ENCODE results near the gene SPEM1.

Gene SPEM1, protein sequence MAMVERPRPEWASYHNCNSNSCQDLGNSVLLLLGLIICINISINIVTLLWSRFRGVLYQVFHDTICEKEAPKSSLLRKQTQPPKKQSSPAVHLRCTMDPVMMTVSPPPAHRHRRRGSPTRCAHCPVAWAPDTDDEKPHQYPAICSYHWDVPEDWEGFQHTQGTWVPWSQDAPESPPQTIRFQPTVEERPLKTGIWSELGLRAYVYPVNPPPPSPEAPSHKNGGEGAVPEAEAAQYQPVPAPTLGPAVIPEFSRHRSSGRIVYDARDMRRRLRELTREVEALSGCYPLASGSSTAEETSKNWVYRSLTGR

DNA sequence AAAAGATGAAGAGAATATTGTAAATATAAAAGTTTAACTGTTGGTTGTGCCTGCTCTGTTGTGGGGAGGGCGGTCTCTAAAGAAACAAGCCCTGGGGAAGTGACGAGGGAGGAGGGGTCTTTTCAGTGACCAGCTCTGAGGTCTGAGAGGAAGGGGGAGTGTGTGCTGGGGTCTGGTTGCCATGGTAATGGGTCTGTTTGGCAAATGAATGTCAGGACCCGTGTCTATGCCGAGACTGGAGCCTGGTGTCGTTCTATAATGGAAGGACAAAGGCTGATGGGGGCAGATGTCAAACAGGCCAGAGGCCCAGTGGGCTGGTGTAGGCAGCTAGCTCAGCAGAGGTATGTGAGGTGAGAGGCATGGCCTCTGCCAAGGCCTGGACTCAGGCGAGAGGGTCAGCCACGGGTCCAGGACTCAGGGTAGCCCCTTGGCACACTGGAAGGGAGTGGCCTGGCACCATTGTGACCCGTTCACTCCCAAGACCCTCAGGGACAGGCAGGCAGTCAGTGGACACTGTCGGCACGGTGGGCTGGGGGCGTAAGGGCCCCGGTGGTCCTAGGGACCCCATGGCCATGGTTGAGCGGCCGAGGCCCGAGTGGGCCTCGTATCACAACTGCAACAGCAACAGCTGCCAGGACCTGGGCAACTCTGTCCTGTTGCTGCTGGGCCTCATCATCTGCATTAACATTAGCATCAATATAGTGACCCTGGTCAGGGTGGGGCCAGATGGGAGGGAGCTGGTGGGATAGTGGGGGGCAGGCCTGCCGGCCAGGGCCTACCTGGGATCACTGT is at the start of gene SPEM1:
Gene SPEM1, plus strand, starts transcription at position 506 of the 792 bp plus-strand sequence. Its CDS starts 61 bp downstream, at position 567.
- no peak for DNase-seq (ENCODE audit: low spot score)

DNA sequence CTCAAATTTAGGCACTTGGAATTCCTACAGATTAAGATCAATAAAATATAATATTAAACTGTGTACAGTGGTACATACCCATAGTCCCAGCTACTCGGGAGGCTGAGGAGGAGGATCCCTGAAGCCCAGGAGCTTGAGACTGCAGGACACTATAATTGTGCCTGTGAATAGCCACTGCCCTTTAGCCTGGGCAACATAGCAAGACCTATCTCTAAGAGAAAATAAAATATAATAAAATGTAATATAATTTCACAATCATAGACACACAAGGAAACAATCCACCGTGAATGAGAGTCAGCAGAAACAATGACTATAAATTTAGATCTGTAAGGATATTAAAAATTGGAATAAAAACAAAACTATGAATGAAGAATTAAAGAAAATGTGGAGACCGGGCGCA is 49.3 kb upstream of the SPEM1 start:
- DNase-seq (ENCODE audit: low spot score): no peak

DNA sequence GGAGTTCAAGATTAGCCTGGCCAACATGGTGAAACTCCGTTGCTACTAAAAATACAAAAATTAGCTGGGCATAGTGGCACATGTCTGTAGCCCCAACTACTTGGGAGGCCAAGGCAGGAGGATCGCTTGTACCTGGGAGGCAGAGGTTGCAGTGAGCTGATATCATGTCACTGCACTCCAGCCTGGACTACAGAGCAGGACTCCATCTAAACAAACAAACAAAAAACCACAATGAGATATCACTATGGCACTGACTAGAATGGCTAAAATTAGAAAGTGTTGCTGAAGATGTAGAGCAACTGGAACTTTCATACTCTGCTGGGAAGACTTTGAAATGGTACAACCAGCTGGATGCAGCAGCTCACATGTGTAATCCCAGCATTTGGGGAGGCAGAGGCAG is 45.8 kb upstream of the SPEM1 start:
- no peak for DNase-seq (ENCODE audit: low spot score)

DNA sequence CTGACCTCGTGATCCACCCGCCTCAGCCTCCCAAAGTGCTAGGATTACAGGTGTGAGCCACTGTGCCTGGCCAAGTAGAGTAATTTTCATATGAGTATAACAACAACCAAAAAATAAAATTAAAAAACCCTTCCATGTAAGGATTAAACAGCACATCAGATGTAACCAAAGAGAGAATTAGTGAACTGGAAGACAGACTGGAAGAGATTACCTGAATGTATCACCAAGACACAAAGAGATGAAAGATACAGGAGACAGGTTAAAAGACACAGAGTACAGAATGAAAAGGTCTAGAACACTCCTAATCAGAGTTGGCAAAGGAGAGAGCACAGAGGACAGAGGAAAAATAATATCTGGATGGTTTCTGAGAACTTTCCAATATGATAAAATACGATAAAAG is 41.0 kb upstream of the SPEM1 start:
- no peak for DNase-seq (ENCODE audit: low spot score)

DNA sequence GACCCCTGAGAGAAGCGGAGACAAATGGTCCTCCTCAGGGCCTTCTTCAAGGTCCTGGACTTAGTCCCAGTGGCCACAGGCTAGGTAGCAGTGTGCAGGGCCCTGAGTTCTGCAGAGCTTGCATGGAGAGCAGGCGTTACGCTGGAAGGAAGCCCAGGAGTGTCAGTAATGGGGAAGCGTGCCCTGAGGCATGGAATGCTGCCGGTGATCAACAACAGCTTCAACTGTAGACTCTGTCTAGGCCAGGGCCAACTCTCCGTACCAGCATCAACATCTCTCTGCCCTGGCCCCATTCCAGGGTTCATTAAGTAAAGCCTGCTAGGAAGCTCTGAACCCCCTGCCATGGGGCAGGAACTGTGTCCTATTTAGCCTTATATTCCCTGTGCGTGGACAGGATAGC is 39.8 kb upstream of the SPEM1 start:
- no peak for DNase-seq (ENCODE audit: low spot score)

DNA sequence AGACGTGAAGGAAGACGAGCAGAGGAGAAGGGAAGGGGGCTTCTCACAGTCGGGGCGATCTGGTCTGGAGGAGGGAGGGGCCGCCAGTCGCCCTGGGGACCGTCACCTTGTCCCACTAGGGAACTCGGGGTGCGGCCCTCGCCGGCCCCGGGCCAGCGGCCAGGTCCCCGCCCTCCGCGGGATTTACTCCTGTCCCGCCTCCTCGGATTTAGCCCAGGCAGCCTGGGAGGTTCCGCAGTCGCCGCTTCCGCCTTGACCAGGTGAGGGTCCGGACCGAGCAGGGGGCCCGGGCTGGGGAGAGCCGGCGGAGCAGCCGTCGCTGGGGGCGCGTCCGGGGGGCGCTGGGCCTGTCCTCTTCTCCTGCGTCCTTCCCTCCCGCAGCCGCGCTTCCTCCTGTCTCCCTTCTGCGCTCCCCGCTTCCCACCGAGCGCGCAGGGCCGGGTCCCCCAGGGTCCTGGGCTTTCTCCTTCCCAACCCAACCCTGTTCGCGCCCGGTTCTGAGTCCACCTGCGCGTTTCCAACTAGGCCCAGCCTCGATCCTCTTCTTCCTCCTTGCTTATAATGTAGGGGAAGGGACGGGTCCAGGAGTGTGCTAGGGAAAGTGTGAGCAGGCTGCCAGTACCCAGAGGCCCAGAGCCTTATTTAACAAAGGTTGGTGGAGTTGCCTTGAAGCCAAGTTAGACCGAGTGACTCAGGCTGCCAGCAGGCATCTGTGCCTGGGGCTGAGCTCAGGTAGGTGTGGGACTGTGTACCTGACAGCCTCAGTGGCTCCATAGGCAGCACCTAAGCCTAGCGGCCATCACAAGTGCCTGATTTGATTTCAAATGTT is 39.1 kb upstream of the SPEM1 start, which contains the start of gene TNK1:
Gene TNK1, plus strand, starts transcription at position 235 of the 829 bp plus-strand sequence. CDS start 1,838 bp downstream, outside the sequence.
- DNase-seq (ENCODE audit: low spot score): peak; percentile 81

DNA sequence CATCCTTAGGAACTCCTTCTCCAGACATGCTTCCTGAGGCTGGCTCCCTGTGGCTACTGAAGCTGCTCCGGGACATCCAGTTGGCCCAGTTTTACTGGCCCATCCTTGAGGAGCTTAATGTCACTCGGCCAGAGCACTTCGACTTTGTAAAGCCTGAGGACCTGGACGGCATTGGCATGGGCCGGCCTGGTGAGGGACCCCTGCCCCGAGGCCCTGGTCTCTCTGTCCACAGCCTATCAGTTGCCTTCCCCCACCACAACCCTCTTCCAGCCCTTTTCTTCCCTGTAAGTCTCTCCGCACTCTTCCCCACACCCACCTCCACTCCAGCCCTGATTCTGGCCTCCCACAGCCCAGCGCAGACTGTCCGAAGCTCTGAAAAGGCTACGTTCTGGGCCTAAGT is 37.2 kb upstream of the SPEM1 start:
- DNase-seq (ENCODE audit: low spot score): no peak

DNA sequence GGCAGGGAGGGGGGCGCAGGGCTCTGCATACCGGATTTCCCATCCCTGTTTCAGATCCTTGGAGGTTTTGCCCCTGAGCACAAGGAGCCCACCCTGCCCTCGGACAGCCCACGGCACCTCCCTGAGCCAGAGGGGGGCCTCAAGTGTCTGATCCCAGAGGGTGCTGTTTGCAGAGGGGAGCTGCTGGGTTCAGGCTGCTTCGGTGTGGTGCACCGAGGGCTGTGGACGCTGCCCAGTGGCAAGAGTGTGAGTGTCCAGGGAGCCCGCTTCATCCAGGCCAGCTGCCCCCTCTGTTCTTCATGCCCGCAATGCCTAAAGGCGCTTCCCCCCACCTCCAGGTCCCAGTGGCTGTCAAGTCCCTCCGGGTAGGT is 36.8 kb upstream of the SPEM1 start:
- DNase-seq (ENCODE audit: low spot score): no peak

DNA sequence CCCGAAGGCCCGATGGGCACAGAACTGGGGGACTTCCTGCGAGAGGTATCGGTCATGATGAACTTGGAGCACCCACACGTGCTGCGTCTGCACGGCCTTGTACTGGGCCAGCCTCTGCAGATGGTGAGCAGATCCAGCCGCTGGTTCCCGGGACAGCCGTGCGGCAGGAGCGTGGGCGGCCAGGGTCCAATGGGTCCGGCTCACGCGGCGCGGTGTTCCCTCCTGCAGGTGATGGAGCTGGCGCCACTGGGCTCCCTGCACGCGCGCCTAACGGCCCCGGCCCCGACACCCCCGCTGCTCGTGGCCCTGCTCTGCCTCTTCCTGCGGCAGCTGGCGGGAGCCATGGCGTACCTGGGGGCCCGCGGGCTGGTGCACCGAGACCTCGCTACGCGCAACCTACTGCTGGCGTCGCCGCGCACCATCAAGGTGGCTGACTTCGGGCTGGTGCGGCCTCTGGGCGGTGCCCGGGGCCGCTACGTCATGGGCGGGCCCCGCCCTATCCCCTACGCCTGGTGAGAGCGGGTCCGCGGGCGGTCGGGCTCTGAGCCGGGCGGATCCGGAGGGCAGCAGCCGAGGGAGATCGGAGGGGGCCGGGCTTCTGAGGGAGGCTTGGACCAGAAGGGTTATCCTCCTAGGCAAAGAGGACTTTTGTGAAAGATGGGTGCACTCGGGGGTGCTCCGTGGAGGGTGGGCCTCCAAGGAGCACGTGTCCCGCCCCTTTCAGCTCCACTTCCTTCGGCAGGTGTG is 36.2 kb upstream of the SPEM1 start:
- DNase-seq (ENCODE audit: low spot score): peak; percentile 97

DNA sequence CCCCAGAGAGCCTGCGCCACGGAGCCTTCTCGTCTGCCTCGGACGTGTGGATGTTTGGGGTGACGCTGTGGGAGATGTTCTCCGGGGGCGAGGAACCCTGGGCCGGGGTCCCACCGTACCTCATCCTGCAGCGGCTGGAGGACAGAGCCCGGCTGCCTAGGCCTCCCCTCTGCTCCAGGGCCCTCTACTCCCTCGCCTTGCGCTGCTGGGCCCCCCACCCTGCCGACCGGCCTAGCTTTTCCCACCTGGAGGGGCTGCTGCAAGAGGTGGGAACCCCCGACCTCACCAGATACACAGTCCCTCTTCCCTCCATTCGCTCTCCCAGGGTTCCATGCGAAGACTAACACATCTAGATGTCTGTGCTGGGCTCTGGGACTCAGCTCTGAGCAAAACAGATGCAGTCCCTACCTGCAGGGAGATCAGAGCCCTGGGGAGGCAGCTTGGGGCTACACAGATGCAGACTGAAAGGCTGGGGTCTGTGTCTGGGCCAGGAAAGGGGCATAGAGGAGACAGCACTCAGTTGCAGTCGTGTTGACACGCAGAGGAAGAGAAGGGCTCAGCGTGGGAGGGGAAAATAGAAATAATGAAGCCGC is 35.5 kb upstream of the SPEM1 start:
- no peak for DNase-seq (ENCODE audit: low spot score)

DNA sequence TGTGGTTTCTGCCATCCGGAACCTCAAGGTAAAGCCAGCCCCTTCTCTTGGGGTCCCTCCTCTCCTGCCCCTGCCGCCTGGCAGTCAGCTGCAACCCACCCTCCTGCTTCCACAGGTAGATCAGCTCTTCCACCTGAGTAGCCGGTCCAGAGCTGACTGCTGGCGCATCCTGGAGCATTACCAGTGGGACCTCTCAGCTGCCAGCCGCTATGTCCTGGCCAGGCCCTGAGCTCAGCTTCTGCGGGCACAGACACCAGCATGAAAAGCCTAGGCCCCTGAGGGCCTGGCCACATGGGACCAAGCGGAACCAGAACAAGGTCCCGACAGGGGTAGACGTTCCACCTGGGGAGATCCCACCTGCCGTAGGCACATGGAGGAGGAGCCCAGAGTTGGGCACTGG is 31.3 kb upstream of the SPEM1 start:
- DNase-seq (ENCODE audit: low spot score): no peak

DNA sequence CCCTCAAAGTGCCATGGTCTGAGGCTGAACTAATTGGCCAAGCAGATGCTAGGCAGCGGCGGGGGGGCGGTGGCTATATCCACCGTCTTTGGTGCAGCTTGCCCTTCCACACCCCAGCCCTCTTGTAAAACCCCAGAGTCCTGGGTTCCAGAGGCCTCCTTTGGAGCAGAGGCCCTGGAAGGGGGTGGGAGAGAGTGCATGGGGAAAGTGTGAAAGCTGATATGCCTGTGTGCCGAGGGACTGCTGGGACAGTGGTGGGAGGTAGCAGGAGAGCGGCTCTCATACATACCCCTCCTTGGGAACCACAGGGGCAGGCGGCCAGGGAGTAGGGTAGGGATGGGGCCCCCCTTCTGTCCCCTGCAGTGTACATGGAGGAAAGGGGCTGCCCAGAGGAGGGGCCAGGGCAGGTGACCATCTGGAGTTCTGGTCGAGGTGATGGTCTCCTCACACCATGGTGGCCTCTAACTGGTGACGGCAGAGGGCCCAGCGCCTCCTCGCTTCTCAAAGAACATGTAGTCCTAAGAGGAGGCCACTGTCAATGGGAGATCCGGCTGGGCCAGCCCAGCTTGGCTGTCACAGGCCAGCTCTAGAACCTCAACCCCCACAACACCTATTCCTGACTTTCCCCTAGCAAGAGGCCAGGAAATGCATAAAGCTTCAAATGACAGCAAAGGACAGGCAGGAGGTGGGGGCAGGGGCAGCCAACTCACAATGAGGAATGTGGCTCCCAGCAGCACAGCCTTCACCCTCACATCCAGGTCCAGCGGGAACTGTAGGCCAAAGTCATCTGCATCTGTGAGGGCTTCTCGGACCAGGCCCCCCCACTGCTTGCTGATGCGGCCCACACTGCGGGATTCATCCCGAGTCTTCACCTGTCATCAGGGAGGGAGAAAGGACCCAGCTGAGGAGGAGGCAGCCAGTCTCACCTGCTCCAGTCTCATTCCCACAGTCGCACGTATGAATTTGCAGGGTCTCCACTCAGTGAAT is 29.9 kb upstream of the SPEM1 start:
- no peak for DNase-seq (ENCODE audit: low spot score)

DNA sequence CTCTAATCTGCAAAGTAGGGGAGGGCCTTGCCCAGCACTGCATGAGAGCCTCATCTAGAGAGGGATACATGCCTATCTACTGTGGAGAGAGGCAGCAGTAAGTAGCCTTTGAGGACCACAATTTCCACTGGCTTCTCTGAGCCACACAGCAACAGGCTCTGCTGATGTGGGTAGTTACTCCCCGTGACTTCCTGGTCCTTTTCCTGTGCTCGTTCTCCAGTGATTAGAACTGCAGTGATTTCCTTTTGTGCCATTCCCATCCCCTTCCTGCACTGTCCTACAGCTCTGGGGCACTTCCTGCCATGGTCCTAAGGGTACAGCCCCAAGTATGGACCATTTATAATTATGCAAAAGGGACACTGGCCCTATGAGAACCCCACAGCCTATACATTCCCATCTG is 28.8 kb upstream of the SPEM1 start:
- no peak for DNase-seq (ENCODE audit: low spot score)

DNA sequence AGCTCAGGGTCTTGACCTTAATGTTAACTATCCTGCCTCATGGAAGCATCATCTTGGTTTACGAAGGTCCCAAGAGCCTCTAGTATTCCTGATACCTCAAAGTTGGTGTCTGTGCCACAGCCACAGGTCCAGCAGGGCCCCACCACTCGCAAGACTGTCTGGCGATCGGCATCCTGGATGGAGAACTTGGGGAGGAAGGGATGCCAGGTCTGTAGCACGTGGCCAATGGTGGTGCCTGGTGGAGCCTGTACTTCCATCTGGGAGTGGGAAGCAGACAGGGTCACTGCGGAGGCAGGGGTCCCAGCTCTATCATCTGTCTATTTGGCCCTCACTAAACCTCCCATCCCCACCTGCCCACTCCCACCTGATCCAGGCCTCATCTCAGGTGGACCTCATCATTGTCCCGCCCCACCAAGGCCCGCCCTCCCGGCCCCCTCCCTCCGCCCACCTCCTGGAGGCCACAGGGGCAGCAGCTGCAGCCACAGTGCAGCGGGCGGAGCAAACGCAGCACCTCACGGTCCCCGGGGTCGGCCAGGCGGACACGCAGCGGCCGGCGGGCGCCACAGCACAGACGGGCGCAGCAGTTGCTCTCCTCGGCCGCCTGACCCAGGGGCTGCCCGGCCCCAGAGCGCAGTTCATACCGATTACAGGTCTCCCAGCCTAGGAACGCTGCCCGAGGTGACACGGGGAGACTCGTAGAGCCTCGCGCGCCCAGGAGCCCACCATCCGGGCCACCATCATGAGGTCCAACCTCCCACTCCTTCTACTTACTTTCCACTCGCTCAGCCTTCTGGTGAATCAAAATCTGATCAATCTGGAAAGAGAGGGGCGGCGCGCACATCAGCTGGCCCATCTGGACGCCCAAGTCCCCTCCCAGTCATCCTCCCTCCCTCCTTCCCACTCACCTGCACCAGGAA is 27.2 kb upstream of the SPEM1 start:
- no peak for DNase-seq (ENCODE audit: low spot score)

DNA sequence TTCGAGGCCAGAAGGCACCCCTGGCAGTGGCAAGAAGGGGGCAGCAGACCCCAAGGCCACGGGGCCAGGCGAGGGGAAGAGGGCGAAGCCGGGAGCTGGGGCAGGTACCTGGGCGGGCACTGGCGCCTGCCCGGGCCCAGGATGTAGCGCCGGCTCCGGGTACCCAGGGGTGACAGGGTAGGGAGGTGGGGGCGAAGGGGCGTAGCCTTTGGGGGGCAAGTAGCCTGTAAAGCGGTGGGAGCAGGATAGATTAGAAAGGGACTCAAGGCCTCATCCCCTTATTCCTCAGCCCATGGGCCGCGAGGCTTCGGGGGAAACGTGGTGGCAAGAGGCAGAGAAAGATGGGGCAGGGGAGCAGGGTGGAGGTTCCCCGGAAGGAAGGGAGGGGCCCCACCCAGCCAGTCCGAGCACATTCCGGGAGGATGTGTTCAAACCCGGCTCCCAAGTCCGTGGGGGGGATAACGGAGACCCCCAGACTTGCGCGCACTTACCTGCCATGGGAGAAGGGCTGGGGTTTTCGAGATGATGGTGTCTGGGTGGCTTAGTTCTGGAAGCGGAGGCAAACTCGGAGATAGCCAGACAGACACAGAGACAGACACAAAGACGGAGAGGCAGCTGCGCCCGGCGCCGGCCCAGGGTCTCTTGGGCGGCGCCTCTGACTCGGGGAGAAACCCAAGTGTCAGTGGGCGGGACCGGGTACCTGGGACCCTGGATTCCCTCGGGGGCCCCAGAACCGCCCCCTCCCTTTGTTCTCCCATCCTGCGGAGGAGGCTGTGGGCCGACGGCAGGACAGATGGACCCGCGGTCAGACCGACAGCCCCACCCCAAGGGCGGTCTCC is 26.3 kb upstream of the SPEM1 start:
- DNase-seq (ENCODE audit: low spot score): peak; percentile 86

DNA sequence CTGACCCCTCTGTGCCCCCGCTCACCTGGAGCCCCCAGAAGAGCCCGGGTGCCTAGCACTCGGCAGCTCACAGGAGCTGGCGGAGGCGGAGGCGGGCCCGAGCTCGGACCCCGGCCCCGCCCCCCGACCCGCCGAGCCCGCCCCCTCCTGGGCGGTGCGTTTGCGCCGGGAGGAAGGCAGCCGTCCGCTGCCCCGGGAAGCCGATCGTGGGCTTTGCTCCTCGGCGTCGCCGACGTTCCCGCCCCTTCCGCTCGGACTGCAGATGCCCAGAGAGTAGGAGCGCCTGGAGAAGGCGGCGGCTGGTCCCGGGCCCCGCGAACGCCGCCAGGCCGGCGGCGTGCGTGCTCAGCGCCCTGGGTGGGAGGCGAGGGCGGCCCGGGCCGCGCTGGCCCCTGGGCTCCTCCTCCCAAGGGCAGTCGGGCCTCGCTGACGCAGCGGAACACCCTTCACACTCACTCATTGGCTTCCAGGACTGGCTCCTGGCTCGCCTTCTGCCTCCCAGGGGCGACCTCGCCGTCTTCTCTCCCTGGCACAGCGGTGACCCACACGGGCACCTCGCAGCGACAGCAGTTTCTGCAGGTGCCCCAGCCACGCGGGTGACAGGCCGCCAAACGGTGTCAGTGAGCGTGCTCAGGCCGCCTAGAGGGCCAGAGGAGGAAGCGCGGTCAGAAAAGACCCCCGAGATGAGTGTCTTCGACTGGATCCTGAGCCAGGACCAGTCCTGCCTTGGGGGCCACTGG is 25.5 kb upstream of the SPEM1 start, which contains the start of gene PLSCR3:
Gene PLSCR3, minus strand, starts transcription at position 74 of the 740 bp plus-strand sequence. CDS start 415 bp downstream, outside the sequence.
- peak; percentile 97 for DNase-seq (ENCODE audit: low spot score)

DNA sequence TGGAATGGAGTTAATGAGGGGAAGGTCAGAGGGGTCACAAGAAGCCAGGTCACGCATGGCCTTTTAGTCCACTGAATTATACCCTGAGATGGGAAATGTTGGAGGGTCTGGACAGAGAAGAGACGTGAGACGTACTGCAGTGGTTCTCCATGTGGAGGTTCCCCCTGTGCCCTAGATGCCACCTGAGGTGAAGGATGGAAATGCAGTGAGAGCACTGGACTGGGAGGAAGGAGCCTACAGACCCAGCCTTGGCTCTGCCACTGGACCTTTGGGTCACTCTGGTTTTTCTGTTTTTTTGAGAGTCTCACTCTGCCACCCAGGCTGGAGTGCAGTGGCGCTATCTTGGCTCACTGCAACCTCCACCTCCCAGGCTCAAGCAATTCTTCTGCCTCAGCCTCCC is 24.0 kb upstream of the SPEM1 start:
- no peak for DNase-seq (ENCODE audit: low spot score)
